Colonic mucosa (tissue), 4 donors: ENCODE results near the gene UTY. TPM values are rescaled to one million over a fixed set of nuclear protein-coding genes. Genes with fewer than 3 reads are reported as not detected.

ENCODE experiments used
- DNase-seq: peaks from one replicate; pipeline ENCODE4 v3.0.0-alpha.2; 2020
- H3K27ac ChIP-seq: fragments of 200-600 bp; one replicate; pipeline ENCODE4 v1.8.0; 2021
- H3K27me3 ChIP-seq: fragments of 200-600 bp; one replicate; pipeline ENCODE4 v1.8.0; 2021
- H3K36me3 ChIP-seq: fragments of 200-600 bp; one replicate; pipeline ENCODE4 v1.8.0; 2021
- H3K4me1 ChIP-seq: fragments of 200-600 bp; one replicate; pipeline ENCODE4 v1.8.0; 2021; ENCODE audit warnings: mild to moderate bottlenecking
- H3K4me3 ChIP-seq: fragments of 200-600 bp; one replicate; pipeline ENCODE4 v1.8.0; 2021
- H3K9ac ChIP-seq, 2 donors: one replicate each; pipeline ENCODE4 v1.7.0; 2013; ENCODE audit warnings: control low read depth in 2 of 2, low read depth in 2 of 2, low read length in 2 of 2
- H3K9me3 ChIP-seq: fragments of 200-600 bp; one replicate; pipeline ENCODE4 v1.8.0; 2021
- CTCF ChIP-seq: fragments of 200-600 bp; IDR thresholded peaks from one replicate; pipeline ENCODE4 v1.8.0; 2022; ENCODE audit warnings: antibody characterized with exemption, mild to moderate bottlenecking
- intact Hi-C: fragments of 100-400 bp; cut with DNase I; formaldehyde crosslinking; loops from one replicate; pipeline ENCODE4 v1.14.1; 2022
- total RNA-seq, 2 donors: library from RNA; stranded (reverse); fragmentation: NEBNext Ultra II Directional in 1 of 2; extraction: Animal tissue kit (Norgen Biotek cat#: 25700) in 1 of 2; gene quantifications; one replicate each; pipeline ENCODE4 v1.2.1, GENCODE V29; 2021
- donor health status: healthy.
- donor health status: DM: no; HTN: no; CAD: no.
- donor health status: DM: no; HTN: no; CAD: no.

The UTY gene
- total RNA-seq = under 1 TPM in 1 of 2 donors, not detected in 1; 0.12 TPM

- Histone ChIP-seq H3K27me3 (no peaks in the 10 kb centered on the region), H3K9ac (no peak within 1 kb of the TSS), H3K36me3 (no peaks in the 10 kb centered on the region), H3K27ac (no peak within 1 kb of the TSS), H3K4me3 (no peak within 1 kb of the TSS), H3K9me3 (no peaks in the 10 kb centered on the region), H3K4me1 (no peaks in the 10 kb centered on the region)
- TF ChIP-seq CTCF = no peak
- intact Hi-C loops = no loop called here
- no peak for DNase-seq
Observed at GRCh38 chrY:13479828-13480227, at the start of gene UTY. UTY (minus strand) TSS chrY:13480033; CDS start chrY:13479665, 368 bp downstream.

DNA sequence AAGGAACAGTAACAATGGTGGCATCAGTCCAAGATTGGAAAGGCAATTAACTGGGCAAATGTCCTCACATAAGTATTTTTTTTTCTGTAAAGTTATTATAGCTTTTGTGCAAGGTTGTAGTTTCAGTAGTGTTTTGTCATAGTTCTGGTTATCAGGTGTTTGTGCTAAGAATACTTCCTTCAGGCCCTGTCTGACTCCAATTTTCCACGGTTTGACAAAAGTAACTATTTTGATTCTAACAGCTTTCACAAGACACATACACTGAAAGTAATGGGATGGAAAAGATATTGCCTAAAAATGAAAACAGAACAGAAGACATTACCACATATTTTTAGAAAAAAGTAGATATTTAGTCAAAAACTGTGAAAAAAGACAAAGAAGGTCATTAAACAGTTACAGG, 40.6 kb upstream of the UTY start:
- Histone ChIP-seq H3K4me1 (no peaks in the 10 kb centered on the region), H3K4me3 (no peak overlapping the region), H3K9ac (no peak overlapping the region), H3K27ac (no peak overlapping the region), H3K9me3 (no peaks in the 10 kb centered on the region), H3K36me3 (no peaks in the 10 kb centered on the region), H3K27me3 (no peaks in the 10 kb centered on the region)
- TF ChIP-seq CTCF = no peak
- intact Hi-C loops = no loop called here
- DNase-seq = no peak

GRCh38 chrY:13501215-13501614, 21.4 kb upstream of the UTY start:
- no peak overlapping the region for H3K27ac ChIP-seq
- H3K9me3 ChIP-seq = no peaks in the 10 kb centered on the region
- no peaks in the 10 kb centered on the region for H3K36me3 ChIP-seq
- intact Hi-C loops = no loop called here
- H3K4me3 ChIP-seq = no peak overlapping the region
- no peak for DNase-seq
- TF ChIP-seq CTCF = no peak
- H3K9ac ChIP-seq = no peak overlapping the region
- H3K4me1 ChIP-seq = no peaks in the 10 kb centered on the region
- no peaks in the 10 kb centered on the region for H3K27me3 ChIP-seq

DNA sequence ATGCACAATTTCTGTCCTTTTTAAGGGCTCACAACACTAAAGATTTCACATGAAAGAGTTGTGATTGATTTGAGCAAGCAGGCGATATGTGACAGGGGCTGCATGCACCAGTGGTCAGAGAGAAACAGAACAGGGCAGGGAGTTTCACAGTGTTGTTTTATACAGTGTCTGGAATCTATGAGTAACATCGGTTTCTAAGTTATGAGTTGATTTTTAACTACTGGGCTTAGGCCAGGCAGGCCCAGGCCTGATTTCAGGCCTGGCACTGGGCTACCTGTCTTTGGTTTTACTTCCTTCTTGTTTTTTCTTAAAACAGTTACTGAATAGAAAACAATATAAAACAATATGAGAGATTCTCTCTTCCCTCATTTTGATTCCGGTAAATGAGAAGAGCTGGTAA, 13.9 kb upstream of the UTY start:
- Histone ChIP-seq H3K27me3 (no peaks in the 10 kb centered on the region), H3K4me1 (no peaks in the 10 kb centered on the region), H3K9me3 (no peaks in the 10 kb centered on the region), H3K9ac (no peak overlapping the region), H3K4me3 (no peak overlapping the region), H3K27ac (no peak overlapping the region), H3K36me3 (no peaks in the 10 kb centered on the region)
- TF ChIP-seq CTCF = no peak
- no peak for DNase-seq
- intact Hi-C loops = no loop called here

DNA sequence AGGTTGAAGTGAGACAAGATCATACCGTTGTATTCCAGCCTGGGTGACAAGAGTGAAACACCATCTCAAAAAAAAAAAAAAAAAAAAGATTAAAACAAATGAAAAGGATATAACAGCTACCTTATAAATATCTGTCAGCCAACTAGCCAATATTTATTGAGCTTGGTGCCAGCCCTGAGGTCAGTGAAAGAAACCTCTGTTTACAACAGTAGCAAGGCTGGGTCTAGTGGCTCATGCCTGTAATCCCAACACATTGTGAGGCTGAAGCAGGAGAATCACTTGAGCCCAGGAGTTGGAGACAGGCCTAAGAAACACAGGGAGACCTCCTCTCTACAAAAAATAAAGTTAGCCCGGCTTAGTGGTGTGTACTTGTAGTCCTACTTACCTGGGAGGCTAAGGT, 12.6 kb upstream of the UTY start:
- Histone ChIP-seq H3K36me3 (no peaks in the 10 kb centered on the region), H3K9ac (no peak overlapping the region), H3K4me1 (no peaks in the 10 kb centered on the region), H3K27ac (no peak overlapping the region), H3K27me3 (no peaks in the 10 kb centered on the region), H3K4me3 (no peak overlapping the region), H3K9me3 (no peaks in the 10 kb centered on the region)
- intact Hi-C loops = no loop called here
- no peak for DNase-seq
- no peak for TF ChIP-seq CTCF

DNA sequence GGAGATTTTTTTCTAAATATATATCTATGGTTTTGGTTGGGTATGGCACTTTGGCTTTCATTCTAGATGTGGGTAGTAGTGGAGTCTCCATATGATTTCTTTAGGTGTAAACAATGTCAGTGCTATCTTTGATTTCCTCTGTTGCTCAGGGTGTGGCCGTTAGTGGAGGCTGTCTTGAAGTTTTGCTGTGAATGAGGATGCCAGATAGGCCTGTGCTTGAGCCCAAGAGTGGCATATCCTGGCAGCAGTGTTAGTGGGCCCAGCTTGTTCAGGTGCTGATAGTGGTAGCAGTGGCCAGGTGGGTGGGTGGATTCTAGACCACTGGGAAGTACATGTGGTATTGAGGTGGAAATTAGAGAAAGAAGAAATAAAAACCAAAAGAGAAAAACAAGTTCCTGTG, 8.9 kb upstream of the UTY start:
- Histone ChIP-seq H3K27ac (no peak overlapping the region), H3K9me3 (no peaks in the 10 kb centered on the region), H3K4me1 (no peaks in the 10 kb centered on the region), H3K9ac (no peak overlapping the region), H3K27me3 (no peaks in the 10 kb centered on the region), H3K4me3 (no peak overlapping the region), H3K36me3 (no peaks in the 10 kb centered on the region)
- no peak for TF ChIP-seq CTCF
- no peak for DNase-seq
- intact Hi-C loops = no loop called here
